ENCODE results near the gene APBA2. TPM values are rescaled to one million over a fixed set of nuclear protein-coding genes. Genes with fewer than 3 reads are reported as not detected.

Gene APBA2
- total RNA-seq, 1 experiment from 2014 or later: 53.3 TPM

GRCh38 chr15:28868744-28869345 is 16.9 kb upstream of the APBA2 start:
- DNase-seq (ENCODE audit: low read depth in 1 of 2, low spot score in 2 of 2): no peak
- Histone ChIP-seq H3K27ac (no peak overlapping the region), H3K9me3 (replicated peaks) (no peaks in the 10 kb centered on the region), H3K36me3 (no peaks in the 10 kb centered on the region), H3K4me3 (no peak overlapping the region), H3K27me3 (replicated peaks) (no peaks in the 10 kb centered on the region), H3K4me1 (replicated peaks) (no peaks in the 10 kb centered on the region)

GRCh38 chr15:28871168-28871567 is 14.6 kb upstream of the APBA2 start:
- no peak for DNase-seq (ENCODE audit: low read depth in 1 of 2, low spot score in 2 of 2)
- H3K4me1 ChIP-seq (replicated peaks): no peaks in the 10 kb centered on the region
- no peak overlapping the region for H3K4me3 ChIP-seq
- no peaks in the 10 kb centered on the region for H3K36me3 ChIP-seq
- H3K9me3 ChIP-seq (replicated peaks): no peaks in the 10 kb centered on the region
- no peak overlapping the region for H3K27ac ChIP-seq
- no peaks in the 10 kb centered on the region for H3K27me3 ChIP-seq (replicated peaks)

GRCh38 chr15:28873006-28873405 is 12.8 kb upstream of the APBA2 start:
- no peaks in the 10 kb centered on the region for H3K27me3 ChIP-seq (replicated peaks)
- H3K36me3 ChIP-seq: no peaks in the 10 kb centered on the region
- H3K4me3 ChIP-seq: no peak overlapping the region
- H3K9me3 ChIP-seq (replicated peaks): no peaks in the 10 kb centered on the region
- no peaks in the 10 kb centered on the region for H3K4me1 ChIP-seq (replicated peaks)
- DNase-seq (ENCODE audit: low read depth in 1 of 2, low spot score in 2 of 2): no peak
- H3K27ac ChIP-seq: no peak overlapping the region

- H3K9me3 ChIP-seq (replicated peaks): no peaks in the 10 kb centered on the region
- H3K27me3 ChIP-seq (replicated peaks): no peaks in the 10 kb centered on the region
- H3K4me3 ChIP-seq: no peak overlapping the region
- H3K27ac ChIP-seq: no peak overlapping the region
- no peaks in the 10 kb centered on the region for H3K36me3 ChIP-seq
- no peak for DNase-seq (ENCODE audit: low read depth in 1 of 2, low spot score in 2 of 2)
- no peaks in the 10 kb centered on the region for H3K4me1 ChIP-seq (replicated peaks)
Observed at GRCh38 chr15:28873585-28874190, 12.1 kb upstream of the APBA2 start.

GRCh38 chr15:28875461-28876000 is 10.2 kb upstream of the APBA2 start:
- no peaks in the 10 kb centered on the region for H3K4me1 ChIP-seq (replicated peaks)
- H3K27me3 ChIP-seq (replicated peaks): no peaks in the 10 kb centered on the region
- DNase-seq (ENCODE audit: low read depth in 1 of 2, low spot score in 2 of 2): no peak
- H3K36me3 ChIP-seq: no peaks in the 10 kb centered on the region
- no peak overlapping the region for H3K27ac ChIP-seq
- H3K4me3 ChIP-seq: no peak overlapping the region
- no peaks in the 10 kb centered on the region for H3K9me3 ChIP-seq (replicated peaks)

DNA sequence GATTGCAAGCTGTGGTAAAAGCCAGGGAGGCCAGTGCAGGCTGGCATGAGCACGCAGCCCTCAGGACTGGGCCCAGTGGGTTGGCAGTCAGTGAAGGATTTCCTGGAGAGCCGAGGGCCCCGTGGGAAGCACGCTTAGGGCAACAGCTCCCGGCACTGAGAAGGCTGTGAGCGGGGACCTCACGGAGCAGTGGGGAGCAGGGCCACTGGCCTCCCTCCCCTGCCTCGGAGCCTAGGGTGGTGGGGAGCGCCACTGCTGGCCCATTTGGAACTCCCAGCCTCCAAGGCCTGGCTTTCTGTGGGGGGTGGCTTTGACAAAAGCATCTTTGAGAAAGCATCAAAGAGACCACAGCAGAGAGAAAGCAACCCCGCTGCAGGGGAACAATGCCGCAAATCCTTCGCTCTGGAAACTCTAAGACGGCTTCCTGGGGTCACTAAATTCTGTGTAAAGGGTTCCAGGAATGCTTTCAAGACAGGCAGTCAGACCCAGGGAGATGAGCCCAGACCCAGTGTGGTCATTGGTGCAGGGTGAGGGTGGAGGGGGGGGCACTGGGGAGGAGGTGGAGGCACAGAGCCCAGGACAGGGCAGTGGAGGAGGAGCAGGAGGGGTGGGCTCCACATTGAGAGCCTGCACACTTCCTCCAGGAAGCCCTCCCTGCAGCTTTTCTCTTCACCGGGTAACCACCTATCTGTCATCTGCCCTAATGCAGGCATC is 9.5 kb upstream of the APBA2 start:
- H3K36me3 ChIP-seq: no peaks in the 10 kb centered on the region
- no peaks in the 10 kb centered on the region for H3K4me1 ChIP-seq (replicated peaks)
- H3K27me3 ChIP-seq (replicated peaks): no peaks in the 10 kb centered on the region
- no peaks in the 10 kb centered on the region for H3K9me3 ChIP-seq (replicated peaks)
- no peak overlapping the region for H3K27ac ChIP-seq
- DNase-seq (ENCODE audit: low read depth in 1 of 2, low spot score in 2 of 2): no peak
- H3K4me3 ChIP-seq: no peak overlapping the region

DNA sequence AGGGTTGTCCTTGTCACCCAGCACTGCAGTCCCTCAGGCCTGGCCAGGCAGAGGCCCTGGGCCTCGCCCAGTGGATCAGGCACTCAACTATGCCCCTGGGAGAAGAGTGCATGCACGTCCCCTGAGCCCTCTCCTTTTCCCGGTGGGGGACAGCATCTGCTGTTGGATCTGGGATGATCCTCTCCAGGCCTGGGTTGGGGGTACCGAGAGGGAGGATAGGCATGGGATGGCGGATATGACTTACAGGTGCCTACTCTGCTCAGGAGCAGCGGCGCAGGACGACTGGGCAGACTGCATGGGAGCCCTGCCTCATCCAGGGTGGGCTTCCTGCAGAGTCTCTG is 9.0 kb upstream of the APBA2 start:
- DNase-seq (ENCODE audit: low read depth in 1 of 2, low spot score in 2 of 2): no peak
- H3K36me3 ChIP-seq: no peaks in the 10 kb centered on the region

DNA sequence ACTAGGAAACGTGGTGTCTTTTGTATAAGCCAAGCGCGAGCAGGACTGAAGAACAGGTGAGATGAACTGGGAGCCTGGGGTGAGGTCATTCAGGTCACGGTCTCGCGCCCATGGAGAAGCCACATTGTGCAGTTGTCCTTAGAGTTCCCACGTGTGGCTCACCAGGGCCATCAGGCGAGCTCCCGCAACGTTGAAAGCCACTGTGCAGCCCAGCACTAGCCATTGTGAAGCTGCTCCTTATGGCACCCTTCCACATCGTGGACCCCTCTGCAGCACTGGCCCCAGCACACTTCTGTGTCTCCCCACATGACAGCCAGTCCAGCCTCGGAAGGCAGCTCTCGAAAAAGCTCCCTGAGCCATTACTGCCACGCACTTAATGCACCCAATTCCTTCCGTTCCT is 7.6 kb upstream of the APBA2 start:
- no peak for DNase-seq (ENCODE audit: low read depth in 1 of 2, low spot score in 2 of 2)
- Histone ChIP-seq H3K4me3 (no peak overlapping the region), H3K36me3 (no peaks in the 10 kb centered on the region), H3K4me1 (replicated peaks) (no peaks in the 10 kb centered on the region), H3K27ac (no peak overlapping the region), H3K9me3 (replicated peaks) (no peaks in the 10 kb centered on the region), H3K27me3 (replicated peaks) (no peaks in the 10 kb centered on the region)

More for the DNA sequence above, 9.0 kb upstream of the APBA2 start:
- H3K27me3 ChIP-seq (replicated peaks): no peaks in the 10 kb centered on the region
- no peaks in the 10 kb centered on the region for H3K4me1 ChIP-seq (replicated peaks)
- H3K27ac ChIP-seq: no peak overlapping the region
- H3K9me3 ChIP-seq (replicated peaks): no peaks in the 10 kb centered on the region
- no peak overlapping the region for H3K4me3 ChIP-seq

- H3K4me1 ChIP-seq (replicated peaks): no peaks in the 10 kb centered on the region
- no peaks in the 10 kb centered on the region for H3K36me3 ChIP-seq
- no peak for DNase-seq (ENCODE audit: low read depth in 1 of 2, low spot score in 2 of 2)
- no peak overlapping the region for H3K27ac ChIP-seq
- no peaks in the 10 kb centered on the region for H3K27me3 ChIP-seq (replicated peaks)
- no peaks in the 10 kb centered on the region for H3K9me3 ChIP-seq (replicated peaks)
- H3K4me3 ChIP-seq: no peak overlapping the region
Observed at GRCh38 chr15:28879551-28879950, 6.2 kb upstream of the APBA2 start.

DNA sequence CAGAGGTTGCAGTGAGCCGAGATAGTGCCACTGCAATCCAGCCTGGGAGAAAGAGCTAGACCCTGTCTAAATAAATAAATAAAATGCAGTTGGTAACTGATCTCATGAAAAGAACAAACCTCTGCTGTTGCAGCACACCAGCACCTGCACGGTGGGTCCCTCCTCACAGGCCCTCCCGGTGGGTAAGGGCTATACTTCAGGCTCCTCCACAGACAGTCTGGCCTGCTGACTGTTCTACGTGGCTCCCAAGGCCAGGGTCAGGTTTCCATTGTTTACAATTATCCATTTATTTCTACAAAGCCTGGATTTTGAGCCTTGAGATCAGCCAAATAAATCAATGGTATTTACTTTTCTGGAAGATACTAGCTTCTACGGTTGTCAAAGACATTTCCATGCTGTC is 5.1 kb upstream of the APBA2 start:
- no peak overlapping the region for H3K27ac ChIP-seq
- no peaks in the 10 kb centered on the region; the same call in 1 of the 2 replicates for H3K36me3 ChIP-seq
- peaks cover 8% of the 10 kb centered on the region for H3K4me1 ChIP-seq (replicated peaks)
- 0 out of 2 replicates have a peak, but pooled peaks cover 3% of the 10 kb centered on the region for H3K9me3 ChIP-seq (replicated peaks)
- DNase-seq (ENCODE audit: low read depth in 1 of 2, low spot score in 2 of 2): no peak
- no peak overlapping the region for H3K4me3 ChIP-seq
- H3K27me3 ChIP-seq (replicated peaks): no peaks in the 10 kb centered on the region

GRCh38 chr15:28881170-28881569 is 4.6 kb upstream of the APBA2 start:
- Histone ChIP-seq H3K4me1 (replicated peaks) (peaks cover 13% of the 10 kb centered on the region), H3K27ac (no peak overlapping the region), H3K4me3 (no peak overlapping the region), H3K27me3 (replicated peaks) (no peaks in the 10 kb centered on the region), H3K9me3 (replicated peaks) (0 out of 2 replicates have a peak, but pooled peaks cover 3% of the 10 kb centered on the region), H3K36me3 (peaks cover 2% of the 10 kb centered on the region; the same call in 1 of the 2 replicates)
- no peak for DNase-seq (ENCODE audit: low read depth in 1 of 2, low spot score in 2 of 2)

- DNase-seq (ENCODE audit: low read depth in 1 of 2, low spot score in 2 of 2): no peak
- Histone ChIP-seq H3K4me1 (replicated peaks) (peaks cover 14% of the 10 kb centered on the region), H3K27me3 (replicated peaks) (no peaks in the 10 kb centered on the region)
Observed at GRCh38 chr15:28881600-28881999, 4.2 kb upstream of the APBA2 start.

GRCh38 chr15:28884151-28884940 is 1.4 kb upstream of the APBA2 start:
- Histone ChIP-seq H3K36me3 (peaks cover 2% of the 10 kb centered on the region; the same call in 1 of the 2 replicates), H3K4me1 (replicated peaks) (peaks cover 26% of the 10 kb centered on the region), H3K27ac (no peak overlapping the region), H3K4me3 (no peak overlapping the region), H3K27me3 (replicated peaks) (no peaks in the 10 kb centered on the region), H3K9me3 (replicated peaks) (0 out of 2 replicates have a peak, but pooled peaks cover 3% of the 10 kb centered on the region)
- no peak for DNase-seq (ENCODE audit: low read depth in 1 of 2, low spot score in 2 of 2)

More at GRCh38 chr15:28881600-28881999, 4.2 kb upstream of the APBA2 start:
- Histone ChIP-seq H3K9me3 (replicated peaks) (0 out of 2 replicates have a peak, but pooled peaks cover 3% of the 10 kb centered on the region), H3K4me3 (no peak overlapping the region), H3K36me3 (peaks cover 2% of the 10 kb centered on the region; the same call in 1 of the 2 replicates), H3K27ac (no peak overlapping the region)
